SK-N-SH treated with all-trans-retinoic acid at 6 μM for 48 hours (cell line): ENCODE measurements around the gene SYDE2.

Experiments used
- CREB5 ChIP-seq: fragments of 250-450 bp; sonication (Bioruptor Pico); IDR thresholded peaks from 2 replicates; pipeline ENCODE4 v1.5.1; 2020; ENCODE audit warnings: low read depth, mild to moderate bottlenecking, moderate library complexity
- CSRNP3 ChIP-seq: fragments of 250-450 bp; sonication (Bioruptor Pico); IDR thresholded peaks from 2 replicates; pipeline ENCODE4 v1.5.1; 2021; ENCODE audit warnings: mild to moderate bottlenecking, moderate library complexity
- OSR1 ChIP-seq: fragments of 250-450 bp; sonication (Bioruptor Pico); IDR thresholded peaks from 2 replicates; pipeline ENCODE4 v1.8.0; 2022; ENCODE audit warnings: moderate library complexity, mild to moderate bottlenecking, inconsistent platforms
- RARB ChIP-seq: fragments of 250-450 bp; sonication (Bioruptor Pico); IDR thresholded peaks from 2 replicates; pipeline ENCODE4 v1.8.0; 2021; ENCODE audit warnings: mild to moderate bottlenecking, moderate library complexity
- TCF4 ChIP-seq: fragments of 250-450 bp; sonication (Bioruptor Pico); IDR thresholded peaks from 2 replicates; pipeline ENCODE4 v1.8.0; 2021; ENCODE audit warnings: mild to moderate bottlenecking, moderate library complexity, borderline replicate concordance
- TSHZ2 ChIP-seq: fragments of 250-450 bp; sonication (Bioruptor Pico); IDR thresholded peaks from 2 replicates; pipeline ENCODE4 v1.5.0; 2020; ENCODE audit warnings: mild to moderate bottlenecking, moderate library complexity
- ZFP30 ChIP-seq: fragments of 450-650 bp; formaldehyde crosslinking; IDR thresholded peaks from 2 replicates; pipeline ENCODE4 v1.5.0; 2022; ENCODE audit warnings: mild to moderate bottlenecking, moderate library complexity

DNA sequence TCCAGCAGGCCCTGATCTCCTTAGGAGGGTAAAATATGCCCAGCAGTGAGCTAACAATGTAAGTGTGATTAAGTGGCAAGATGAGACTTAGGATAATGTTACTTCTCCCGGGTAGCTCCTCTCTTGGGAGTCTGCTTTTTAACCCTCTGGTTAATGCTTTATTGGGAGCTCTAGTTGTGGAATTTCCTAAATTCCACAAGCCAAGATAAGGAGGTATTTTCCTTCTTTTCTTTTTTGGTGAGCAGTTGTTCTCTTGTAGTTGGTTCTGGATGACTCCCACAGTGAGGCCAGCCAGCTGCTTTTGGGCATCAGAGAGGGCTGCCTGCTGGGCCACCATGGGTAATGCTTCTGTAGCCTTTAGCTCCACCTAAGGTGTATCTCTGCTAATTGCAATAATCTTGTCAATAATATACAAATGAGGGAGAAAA lies 39.4 kb upstream of the SYDE2 start:
- TF ChIP-seq TSHZ2 (CRISPR knock-in tag) (no peak), TCF4 (no peak), ZFP30 (CRISPR knock-in tag) (no peak), CREB5 (CRISPR knock-in tag) (no peak), CSRNP3 (CRISPR knock-in tag) (no peak), RARB (CRISPR knock-in tag) (no peak), OSR1 (CRISPR knock-in tag) (no peak)
